22Rv1 (cell line): ENCODE data around the gene SNAPC1.
"Not testable (repeated sequence)": the region's sequence is repeated elsewhere in the genome, so short reads cannot be mapped to it uniquely, and the experiment has no call there.

ENCODE experiments used
- H3K27ac ChIP-seq: fragments of 450-650 bp; 2 replicates; pipeline ENCODE4 v1.5.1; 2017
- ZFX ChIP-seq: fragments of 450-650 bp; IDR thresholded peaks from 2 replicates; pipeline ENCODE4 v1.6.1; 2017; ENCODE audit warnings: antibody characterized with exemption, borderline replicate concordance
- TF ChIP-seq, protein P1 (sequence below): fragments of 450-650 bp; IDR thresholded peaks from 2 replicates; pipeline ENCODE4 v1.5.1; 2017; ENCODE audit warnings: mild to moderate bottlenecking

The SNAPC1 gene

DNA sequence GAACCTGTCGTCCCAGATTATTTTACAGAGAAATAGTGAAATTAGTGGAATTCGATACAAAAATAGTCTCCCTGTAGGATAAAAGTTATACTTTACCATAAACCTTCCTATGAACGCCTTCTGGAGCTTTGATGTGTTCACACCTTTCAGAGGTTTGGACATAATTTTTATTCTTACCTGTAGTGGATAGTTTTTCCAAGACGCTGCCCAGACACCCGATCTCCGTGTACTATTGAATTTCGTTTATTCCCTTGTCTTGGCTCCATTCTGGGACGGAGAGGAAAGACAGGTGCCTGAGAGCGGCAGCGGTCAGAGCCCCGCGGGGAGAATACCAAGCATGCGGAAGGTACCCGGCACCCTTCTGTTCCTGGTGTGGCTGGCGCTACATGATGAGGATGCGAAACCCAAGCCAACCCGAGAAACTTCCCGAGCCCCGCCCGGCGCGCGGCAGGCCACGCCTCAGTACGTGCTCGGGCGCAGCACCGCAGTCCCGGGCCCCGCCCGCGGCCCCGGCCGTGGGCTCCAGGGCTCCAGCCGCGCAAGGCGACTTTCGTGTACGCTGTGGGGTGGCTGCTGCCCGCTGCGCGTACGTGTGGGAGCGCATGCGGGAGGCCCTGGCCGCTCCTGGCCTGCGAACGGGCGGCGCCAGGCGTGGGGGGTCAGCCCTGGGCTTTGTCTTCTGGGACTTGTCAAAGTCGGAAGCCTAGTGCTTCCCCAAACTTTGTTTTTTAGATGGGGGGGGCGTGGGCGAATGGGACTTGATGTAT lies 11.3 kb upstream of the SNAPC1 start:
- no peak for TF ChIP-seq ZFX
- TF ChIP-seq, protein P1, sequence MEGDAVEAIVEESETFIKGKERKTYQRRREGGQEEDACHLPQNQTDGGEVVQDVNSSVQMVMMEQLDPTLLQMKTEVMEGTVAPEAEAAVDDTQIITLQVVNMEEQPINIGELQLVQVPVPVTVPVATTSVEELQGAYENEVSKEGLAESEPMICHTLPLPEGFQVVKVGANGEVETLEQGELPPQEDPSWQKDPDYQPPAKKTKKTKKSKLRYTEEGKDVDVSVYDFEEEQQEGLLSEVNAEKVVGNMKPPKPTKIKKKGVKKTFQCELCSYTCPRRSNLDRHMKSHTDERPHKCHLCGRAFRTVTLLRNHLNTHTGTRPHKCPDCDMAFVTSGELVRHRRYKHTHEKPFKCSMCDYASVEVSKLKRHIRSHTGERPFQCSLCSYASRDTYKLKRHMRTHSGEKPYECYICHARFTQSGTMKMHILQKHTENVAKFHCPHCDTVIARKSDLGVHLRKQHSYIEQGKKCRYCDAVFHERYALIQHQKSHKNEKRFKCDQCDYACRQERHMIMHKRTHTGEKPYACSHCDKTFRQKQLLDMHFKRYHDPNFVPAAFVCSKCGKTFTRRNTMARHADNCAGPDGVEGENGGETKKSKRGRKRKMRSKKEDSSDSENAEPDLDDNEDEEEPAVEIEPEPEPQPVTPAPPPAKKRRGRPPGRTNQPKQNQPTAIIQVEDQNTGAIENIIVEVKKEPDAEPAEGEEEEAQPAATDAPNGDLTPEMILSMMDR = no peak
- peak overlapping the region; percentile 29 for H3K27ac ChIP-seq

GRCh38 chr14:61751475-61751989 lies 10.7 kb upstream of the SNAPC1 start:
- peak overlapping the region; percentile 29; the same call in 1 of the 2 replicates for H3K27ac ChIP-seq
- TF ChIP-seq, protein P1 = no peak
- TF ChIP-seq ZFX = no peak

DNA sequence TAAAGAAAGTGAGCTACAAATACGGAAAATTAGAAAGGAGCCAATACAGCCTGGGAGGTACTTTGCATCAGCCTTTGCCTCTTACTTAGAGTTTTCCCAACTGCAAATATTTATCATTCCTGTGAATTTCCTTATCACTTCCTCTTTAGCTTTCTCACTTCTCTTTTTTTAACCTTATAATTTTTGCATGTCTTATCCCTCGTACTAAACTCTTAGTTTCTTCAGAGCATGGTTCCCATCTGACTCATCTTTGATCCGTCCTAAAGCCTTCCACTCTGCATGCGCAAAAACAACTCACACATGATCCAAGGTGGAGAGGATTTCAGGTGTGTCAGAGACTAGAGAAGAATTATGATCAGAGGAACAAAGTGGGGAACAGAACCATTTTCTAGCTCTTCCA lies 9.6 kb upstream of the SNAPC1 start:
- TF ChIP-seq, protein P1 = no peak
- TF ChIP-seq ZFX = no peak
- H3K27ac ChIP-seq = no peak overlapping the region

DNA sequence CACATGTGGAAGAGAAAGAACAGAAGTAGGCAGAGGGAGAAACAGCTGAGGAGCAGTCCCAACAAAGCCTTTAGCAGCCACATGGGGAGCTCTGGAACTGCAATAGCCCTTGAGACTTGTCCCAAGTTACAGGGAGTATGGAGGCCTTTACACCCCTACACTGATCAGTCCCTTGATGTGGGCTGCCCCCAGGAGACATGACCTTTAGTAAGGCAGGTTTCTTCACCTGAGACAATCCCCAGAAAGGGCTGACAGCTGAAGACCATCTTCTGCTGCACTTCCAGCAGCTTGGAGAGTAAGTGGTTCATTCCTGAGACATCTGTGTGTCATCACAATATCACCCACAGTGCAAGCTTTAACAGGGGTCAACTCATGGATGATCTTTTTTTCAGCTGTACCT lies 8.6 kb upstream of the SNAPC1 start:
- H3K27ac ChIP-seq = no peak overlapping the region
- TF ChIP-seq, protein P1 = no peak
- TF ChIP-seq ZFX = no peak

DNA sequence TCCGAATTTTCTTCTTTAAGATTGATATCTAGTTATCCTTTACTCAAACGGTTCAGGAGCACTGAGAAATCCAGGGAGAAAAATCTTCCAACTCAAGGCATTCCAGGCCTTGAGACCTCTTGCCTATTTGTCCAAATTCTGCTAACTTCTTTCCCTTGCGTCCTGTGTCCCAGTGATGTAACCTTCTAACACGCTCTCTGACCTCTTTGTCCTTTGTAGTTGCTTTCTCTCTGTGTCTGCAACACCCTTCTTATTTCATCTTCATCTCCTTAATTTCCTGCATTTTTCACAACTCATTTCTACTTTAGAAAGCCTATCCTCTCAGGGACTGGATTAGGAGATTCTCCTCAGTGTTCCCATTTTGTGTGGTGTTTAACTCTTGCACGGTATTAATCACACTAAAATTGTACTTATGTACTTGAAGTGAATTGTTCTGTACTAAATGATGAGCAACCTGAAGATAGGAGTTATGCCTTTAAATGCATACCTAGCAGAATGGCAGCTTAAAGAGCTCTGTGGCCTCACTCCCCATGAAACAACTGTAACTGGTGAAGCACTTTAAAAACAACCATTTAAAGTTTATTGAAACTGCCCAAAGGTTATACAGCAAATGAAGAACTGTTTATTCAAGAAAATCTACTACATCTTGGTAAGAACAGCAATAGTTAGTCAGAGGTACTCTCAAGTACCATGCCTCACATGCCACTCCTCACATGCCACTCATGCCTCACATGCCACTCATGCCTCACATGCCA lies 7.4 kb upstream of the SNAPC1 start:
- TF ChIP-seq, protein P1 = no peak
- TF ChIP-seq ZFX = no peak
- no peak overlapping the region for H3K27ac ChIP-seq

DNA sequence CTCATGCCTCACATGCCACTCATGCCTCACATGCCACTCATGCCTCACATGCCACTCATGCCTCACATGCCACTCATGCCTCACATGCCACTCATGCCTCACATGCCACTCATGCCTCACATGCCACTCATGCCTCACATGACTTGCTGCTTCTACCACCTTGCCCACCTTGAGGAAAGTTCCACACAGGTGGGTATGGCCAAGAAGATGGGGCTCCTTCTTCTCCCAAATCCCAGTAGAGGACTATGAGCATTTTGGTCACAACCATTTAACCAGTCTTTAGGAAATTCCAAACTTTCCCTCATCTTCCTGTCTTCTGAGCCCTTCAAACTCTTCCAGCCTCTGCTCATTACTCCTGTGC lies 6.9 kb upstream of the SNAPC1 start:
- not testable (repeated sequence) for H3K27ac ChIP-seq

DNA sequence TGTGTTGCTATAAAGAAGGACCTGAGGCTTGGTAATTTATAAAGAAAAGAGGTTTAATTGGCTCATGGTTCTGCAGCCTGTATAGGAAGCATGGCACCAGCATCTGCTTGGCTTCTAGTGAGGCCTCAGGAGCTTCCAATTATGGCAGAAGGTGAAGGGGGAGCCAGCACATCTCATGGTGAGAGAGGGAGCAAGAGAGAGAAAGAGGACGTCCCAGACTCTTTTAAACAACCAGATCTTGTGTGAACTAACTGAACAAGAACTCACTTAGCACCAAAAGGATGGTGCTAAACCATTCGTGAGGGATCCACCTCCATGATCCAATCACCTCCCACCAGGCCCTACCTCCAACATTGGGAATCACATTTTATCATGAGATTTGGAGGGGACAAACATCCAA lies 6.1 kb upstream of the SNAPC1 start:
- no peak for TF ChIP-seq ZFX
- TF ChIP-seq, protein P1 = no peak
- no peak overlapping the region for H3K27ac ChIP-seq
